OCI-M1 (cell line): Measurements from ENCODE around the gene SYTL3.
A peak's percentile ranks its signal among the peaks of the same experiment; 100 is the strongest.
"Not testable (repeated sequence)": the region's sequence is repeated elsewhere in the genome, so short reads cannot be mapped to it uniquely, and the experiment has no call there.

Experiments used
- DNase-seq: peaks from one replicate; lab custom pipeline; 2025; lab: John Stamatoyannopoulos, UW

Gene SYTL3

GRCh38 chr6:158621694-158622544, 27.9 kb upstream of the SYTL3 start:
- DNase-seq: no peak

- DNase-seq: no peak
These were observed 27.2 kb upstream of the SYTL3 start for GRCh38 chr6:158622545-158623190.

GRCh38 chr6:158624684-158625682, 24.9 kb upstream of the SYTL3 start:
- no peak for DNase-seq

DNA sequence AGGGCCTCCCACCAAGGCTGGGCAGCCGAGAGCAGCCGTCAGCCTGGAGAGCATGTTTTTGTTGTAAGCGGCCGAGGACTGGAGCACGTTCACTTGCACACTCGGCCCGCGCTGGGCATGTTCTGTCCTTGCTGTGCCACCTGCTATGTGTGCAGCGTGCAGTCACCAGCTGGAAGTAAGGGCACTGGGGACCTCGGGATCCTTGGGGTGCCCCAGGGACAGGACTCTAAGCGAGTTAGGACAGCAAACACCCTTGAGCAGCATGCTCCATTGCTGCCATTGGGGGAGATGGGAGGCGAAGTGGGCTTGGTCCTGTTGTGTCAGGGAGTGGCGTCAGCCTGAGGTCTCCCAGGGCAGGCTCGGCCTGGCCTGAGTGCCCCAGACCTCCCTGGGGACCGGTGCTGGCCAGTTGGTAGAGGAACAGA, 24.0 kb upstream of the SYTL3 start:
- DNase-seq: no peak

- no peak for DNase-seq
These were observed 23.3 kb upstream of the SYTL3 start for GRCh38 chr6:158626360-158627167.

DNA sequence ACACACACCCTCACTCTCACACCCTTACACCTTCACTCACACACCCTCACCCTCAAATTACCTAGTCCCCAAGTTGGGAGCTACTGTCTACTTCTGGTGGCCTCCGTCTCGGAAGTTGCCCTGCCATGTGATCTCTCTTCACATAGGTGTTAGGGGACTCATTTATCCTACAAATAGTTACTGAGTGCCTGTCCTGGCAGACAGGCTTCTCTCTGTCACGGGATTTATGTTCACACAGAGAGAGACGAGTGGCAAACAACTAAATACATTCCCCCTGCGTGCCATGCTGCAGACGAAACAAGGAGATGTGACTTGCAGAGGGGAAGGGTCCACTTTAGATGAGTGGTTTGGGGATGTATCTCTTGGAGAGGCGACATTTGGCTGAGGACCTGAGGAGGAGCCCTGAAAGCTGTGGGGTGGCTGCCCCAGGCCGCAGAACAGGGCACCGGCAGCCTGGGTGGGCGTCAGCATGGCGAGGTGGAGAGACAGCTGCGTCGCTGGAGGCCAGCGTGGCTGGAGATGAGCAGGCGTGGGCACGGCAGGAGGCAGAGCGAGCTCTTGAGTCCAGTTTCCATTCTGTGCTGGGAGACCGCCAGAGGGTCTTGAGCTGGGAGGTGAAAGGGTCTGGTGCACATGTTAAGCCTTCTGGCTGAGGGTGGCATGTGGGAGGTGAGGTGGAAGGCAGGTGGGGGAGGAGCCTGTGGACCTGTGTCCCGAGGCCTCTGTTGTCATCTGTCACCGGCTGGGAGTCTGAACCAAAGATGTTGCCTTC, 22.5 kb upstream of the SYTL3 start:
- no peak for DNase-seq

- DNase-seq: no peak
These were observed 22.0 kb upstream of the SYTL3 start for GRCh38 chr6:158627940-158628211.

DNA sequence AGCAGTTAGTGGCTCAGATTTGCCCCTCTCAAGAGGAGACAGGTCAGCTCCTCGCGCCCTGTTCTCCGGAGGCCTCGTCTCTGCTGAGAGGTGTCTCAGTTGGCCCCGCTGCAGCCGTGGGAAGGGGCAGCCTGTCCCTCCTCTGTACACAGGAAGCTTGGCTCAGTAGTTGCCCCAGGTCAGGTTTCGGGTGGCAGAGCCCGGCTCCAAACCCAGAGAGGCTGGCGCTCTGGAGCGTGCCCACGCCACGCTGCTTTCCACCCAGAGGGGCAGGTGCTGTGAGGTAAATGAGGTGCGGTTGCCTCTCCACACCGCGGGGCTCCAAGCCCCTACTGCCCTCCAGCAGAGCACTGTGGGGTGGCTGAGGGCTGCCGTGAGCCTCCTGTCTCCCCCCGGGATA, 21.3 kb upstream of the SYTL3 start:
- DNase-seq: no peak

DNA sequence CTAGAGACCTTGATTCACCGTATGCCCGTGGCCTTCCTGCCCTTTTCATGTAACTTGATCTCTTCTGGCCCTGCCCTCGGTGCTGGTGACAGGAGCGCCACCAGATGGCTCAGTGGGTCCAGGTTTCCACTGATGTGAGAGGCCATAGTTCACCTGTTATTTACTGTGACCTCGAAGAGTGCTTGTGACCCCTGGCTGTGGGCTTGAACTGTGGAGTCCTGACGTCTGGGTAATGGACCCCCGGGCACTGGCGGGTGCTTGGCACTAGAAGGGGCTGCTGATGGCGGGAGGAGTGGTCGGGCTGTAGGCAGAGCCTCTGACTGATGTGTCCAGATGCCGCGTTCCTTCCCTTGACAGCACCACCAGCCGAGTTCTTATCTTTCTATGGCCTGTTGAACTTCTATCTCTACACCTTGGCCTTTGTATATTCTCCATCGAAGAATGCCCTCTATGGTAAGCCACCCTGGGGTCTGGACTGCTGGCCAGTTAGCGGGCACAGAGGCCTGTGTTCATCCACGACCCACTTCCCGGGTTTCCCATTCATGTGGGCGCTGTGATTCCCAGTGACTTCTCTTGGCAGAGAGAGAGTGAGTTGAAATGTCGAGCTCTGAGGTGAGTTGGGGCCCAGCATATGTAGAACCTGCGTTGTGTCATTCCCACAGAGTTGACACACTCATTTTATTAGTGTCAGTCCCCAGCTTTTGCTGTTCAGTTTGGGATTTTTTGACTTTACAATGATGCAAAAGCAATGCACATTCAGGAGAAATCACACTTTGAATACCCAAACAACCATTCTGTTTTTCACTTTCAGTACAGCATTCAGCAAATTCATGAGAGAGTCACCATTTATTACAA, 20.3 kb upstream of the SYTL3 start:
- no peak for DNase-seq

DNA sequence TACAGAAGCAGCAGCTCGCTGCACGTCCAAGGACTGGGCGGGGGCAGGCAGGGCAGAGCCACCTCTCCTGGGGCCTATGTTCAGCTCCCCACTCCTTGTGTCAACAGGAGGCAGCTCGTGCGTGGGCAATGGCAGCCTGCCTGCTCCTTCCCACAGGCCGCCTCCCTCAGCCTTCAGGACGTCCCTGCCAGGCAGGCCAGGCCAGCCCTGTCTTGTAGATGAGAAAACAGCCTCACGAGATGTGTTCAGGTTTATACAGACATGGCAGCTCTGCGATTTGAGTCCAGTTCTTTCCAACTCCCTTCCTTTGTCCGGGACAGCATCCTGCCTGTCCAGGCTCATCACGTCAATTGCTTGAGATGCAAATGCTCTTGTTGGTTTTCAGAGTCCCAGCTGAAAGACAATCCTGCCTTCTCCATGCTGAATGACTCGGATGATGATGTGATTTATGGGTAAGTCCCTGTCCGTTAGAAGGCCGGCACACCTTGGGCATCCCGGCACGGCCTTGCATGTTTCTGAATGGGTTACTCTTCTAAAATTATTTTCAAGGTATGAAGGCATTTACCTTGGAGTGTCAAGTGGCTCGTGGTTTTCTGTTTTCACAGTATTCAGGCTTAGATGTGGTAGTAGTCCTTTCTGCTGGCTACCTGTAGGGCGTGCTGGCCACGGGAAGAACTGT, 18.8 kb upstream of the SYTL3 start:
- no peak for DNase-seq

GRCh38 chr6:158631678-158632537, 17.9 kb upstream of the SYTL3 start:
- DNase-seq: peak; percentile 96

DNA sequence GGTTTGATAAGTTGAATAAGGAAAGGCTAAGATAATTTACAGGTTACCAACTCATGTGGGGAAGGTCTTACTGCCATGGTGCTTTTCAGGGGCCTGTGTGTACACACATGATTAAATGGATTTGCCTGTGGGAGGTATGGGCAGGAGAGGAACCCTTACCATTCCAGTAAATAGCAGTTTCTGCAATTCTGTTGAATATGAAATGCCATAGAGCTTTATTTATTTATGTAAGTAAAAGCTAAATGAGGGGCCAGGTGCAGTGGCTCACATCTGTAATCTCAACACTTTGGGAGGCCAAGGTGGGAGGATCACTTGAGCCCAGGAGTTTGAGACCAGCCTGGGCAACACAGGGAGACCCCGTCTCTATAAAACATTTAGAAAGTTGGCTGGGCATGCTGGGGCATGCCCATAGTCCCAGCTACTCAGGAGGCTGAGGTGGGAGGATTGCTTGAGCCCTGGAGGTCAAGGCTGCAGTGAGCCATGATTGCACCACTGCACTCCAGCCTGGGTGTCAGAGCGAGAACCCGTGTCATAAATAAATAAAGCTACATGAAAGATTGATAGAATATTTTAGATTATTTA, 17.2 kb upstream of the SYTL3 start:
- not testable (repeated sequence) for DNase-seq

DNA sequence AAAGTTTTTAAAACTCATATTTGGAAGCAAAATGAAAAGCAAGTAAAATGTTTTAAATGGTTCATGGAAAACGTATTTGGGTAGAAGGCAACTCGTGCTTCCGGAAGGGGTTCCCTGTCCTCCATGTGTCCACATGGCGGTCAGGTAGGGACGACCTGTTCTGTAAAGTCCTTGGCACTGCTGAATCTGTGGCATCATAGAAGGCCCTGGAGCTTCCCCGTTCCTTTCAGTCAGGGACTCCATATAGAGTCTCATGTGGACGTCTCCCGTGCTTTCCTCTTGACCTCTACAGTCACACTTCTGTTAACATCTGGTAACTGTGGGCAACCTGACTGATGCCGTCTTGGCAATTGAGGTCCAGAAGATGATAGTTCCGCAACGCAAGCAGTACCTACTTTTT, 16.7 kb upstream of the SYTL3 start:
- DNase-seq: no peak

DNA sequence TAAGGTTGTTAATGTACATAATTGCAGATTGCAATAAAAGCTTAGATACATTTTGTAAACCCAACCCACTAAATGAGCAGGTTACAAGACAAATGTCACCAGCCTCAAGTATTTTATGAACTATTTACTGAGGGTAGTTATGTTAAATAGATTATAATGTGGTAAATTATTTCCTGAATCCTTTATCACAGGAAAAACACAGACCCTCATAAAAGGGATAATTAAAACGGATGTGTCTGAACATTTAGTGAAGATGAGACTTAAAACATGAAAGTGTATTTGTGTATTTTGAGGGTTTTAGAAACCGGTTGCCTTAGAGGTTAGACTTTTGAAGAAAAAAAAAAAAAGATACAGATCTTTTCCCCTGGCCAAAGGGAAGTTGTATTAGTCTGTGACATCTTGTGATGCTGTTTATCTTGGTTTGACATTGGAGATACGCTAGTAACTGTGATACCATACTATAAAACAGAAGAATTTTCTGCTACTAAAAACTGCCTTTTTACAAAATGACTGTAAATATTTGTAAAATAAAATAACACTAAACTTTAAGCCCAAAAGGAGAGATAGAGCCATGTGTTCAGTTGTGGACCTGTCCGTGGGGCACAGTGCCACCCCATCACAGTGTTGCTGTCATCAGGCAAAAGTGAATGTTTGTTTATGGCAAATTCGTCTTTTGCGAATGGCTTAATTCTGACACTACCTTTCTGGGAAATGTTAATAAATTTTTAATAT, 15.0 kb upstream of the SYTL3 start:
- no peak for DNase-seq

DNA sequence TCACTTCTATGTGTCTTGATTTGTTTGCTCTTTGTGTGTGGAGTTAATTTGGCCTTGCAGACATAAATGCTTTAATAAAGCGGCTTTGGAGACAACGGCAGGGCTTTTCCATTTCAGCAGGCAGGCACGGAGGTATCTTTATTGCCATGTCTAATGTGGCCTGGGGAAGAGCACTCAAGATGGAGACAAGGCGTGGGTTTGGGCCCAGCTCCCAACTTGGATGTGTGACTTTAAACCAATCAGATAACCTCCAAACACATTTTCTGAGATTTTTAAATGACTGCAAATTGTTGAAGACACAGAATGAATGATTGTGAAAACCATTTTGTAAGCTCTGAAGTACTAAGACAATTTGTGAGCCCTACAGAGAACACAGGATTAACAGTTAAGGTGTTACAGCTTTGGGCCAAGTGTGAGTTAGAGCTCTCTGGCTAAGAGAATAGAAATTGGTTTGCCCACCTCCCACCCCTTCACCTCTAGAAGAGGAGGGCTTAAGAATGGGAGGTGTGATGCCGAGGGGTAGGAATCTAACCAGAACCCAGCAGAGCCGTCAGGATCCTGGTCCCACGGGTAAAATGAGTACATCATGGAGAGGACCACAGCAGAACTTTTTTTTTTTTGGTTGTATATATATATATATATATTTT, 14.3 kb upstream of the SYTL3 start:
- no peak for DNase-seq

- no peak for DNase-seq
These were observed 13.1 kb upstream of the SYTL3 start for GRCh38 chr6:158636778-158637177.

GRCh38 chr6:158638324-158638854, 11.5 kb upstream of the SYTL3 start:
- no peak for DNase-seq
